CD14-positive monocyte (primary cell): ENCODE data around the gene PTPRC. TPM values are rescaled to one million over a fixed set of nuclear protein-coding genes. Genes with fewer than 3 reads are reported as not detected.
A peak's percentile ranks its signal among the peaks of the same experiment; 100 is the strongest.

Experiments used
- DNase-seq, 3 donors: peaks; one replicate each; pipeline ENCODE4 v3.0.0-alpha.2; 2011 to 2022
- H2AFZ ChIP-seq: 2 replicates; pipeline ENCODE4 v1.6.0; 2012; ENCODE audit warnings: mild to moderate bottlenecking, low read depth, low read length, inconsistent platforms; ENCODE audit not compliant: insufficient read depth, poor library complexity, severe bottlenecking
- H3K27ac ChIP-seq, 2 donors: 1 replicate in 1 of 2; 2 replicates in 1 of 2; pipeline ENCODE4 v1.5.1; 2012 to 2013; ENCODE audit warnings: low read length in 2 of 2, control low read depth in 1 of 2, inconsistent platforms in 1 of 2, low read depth in 1 of 2, mild to moderate bottlenecking in 1 of 2
- H3K27me3 ChIP-seq, 2 donors: one replicate each; pipeline versions ENCODE4 v1.6.0 to v1.6.1; 2011 to 2013; ENCODE audit warnings: low read length in 2 of 2; ENCODE audit not compliant: control insufficient read depth in 2 of 2, insufficient read depth in 2 of 2
- H3K36me3 ChIP-seq, 2 donors: replicated peaks in 1 of 2; 1 replicate in 1 of 2; 2 replicates in 1 of 2; pipeline versions ENCODE4 v1.5.1 to v1.6.1; 2012 to 2013; ENCODE audit warnings: low read length in 2 of 2, control low read depth in 1 of 2, inconsistent platforms in 1 of 2, mild to moderate bottlenecking in 1 of 2; ENCODE audit not compliant: insufficient read depth in 2 of 2, control insufficient read depth in 1 of 2
- H3K4me1 ChIP-seq, 2 donors: 1 replicate in 1 of 2; 2 replicates in 1 of 2; pipeline versions ENCODE4 v1.5.1 to v1.6.1; 2012 to 2013; ENCODE audit warnings: low read length in 2 of 2, control low read depth in 1 of 2, inconsistent platforms in 1 of 2, mild to moderate bottlenecking in 1 of 2, moderate library complexity in 1 of 2; ENCODE audit not compliant: insufficient read depth in 2 of 2, control insufficient read depth in 1 of 2
- H3K4me2 ChIP-seq: replicated peaks from 2 replicates; pipeline ENCODE3; 2012; ENCODE audit warnings: low read length, moderate library complexity, mild to moderate bottlenecking; ENCODE audit not compliant: poor library complexity, severe bottlenecking; ENCODE audit errors: extremely low read depth
- H3K4me3 ChIP-seq, 3 experiments: fragments of 200-600 bp in 1 of 3; sonication (generic) in 1 of 3; replicated peaks in 1 of 3; 1 replicate in 2 of 3; 2 replicates in 1 of 3; pipeline ENCODE4 v1.5.1; 2011 to 2013; ENCODE audit warnings: low read length in 3 of 3, mild to moderate bottlenecking in 3 of 3, control low read depth in 2 of 3, low read depth in 2 of 3, inconsistent platforms in 1 of 3, moderate library complexity in 1 of 3
- H3K79me2 ChIP-seq: 2 replicates; pipeline ENCODE4 v1.6.0; 2012; ENCODE audit warnings: mild to moderate bottlenecking, control low read depth, inconsistent platforms, low read length, moderate library complexity; ENCODE audit not compliant: insufficient read depth
- H3K9ac ChIP-seq: 2 replicates; pipeline ENCODE4 v1.6.0; 2017; ENCODE audit warnings: low read length, mild to moderate bottlenecking; ENCODE audit not compliant: insufficient read depth, poor library complexity, severe bottlenecking
- H3K9me3 ChIP-seq, 2 donors: replicated peaks in 1 of 2; 1 replicate in 1 of 2; 2 replicates in 1 of 2; pipeline versions ENCODE4 v1.5.1 to v1.6.1; 2012 to 2013; ENCODE audit warnings: low read length in 2 of 2, control low read depth in 1 of 2; ENCODE audit not compliant: control insufficient read depth in 1 of 2, insufficient read depth in 1 of 2
- H4K20me1 ChIP-seq: 2 replicates; pipeline ENCODE4 v1.6.0; 2012; ENCODE audit warnings: mild to moderate bottlenecking, low read length, control low read depth, moderate library complexity; ENCODE audit not compliant: insufficient read depth
- H3K27ac Mint-ChIP-seq, 7 donors: one replicate each; pipeline ENCODE4 v1.8.0; 2020; ENCODE audit warnings: mild to moderate bottlenecking in 7 of 7, mixed read lengths in 7 of 7, moderate library complexity in 6 of 7, inconsistent platforms in 2 of 7
- H3K27me3 Mint-ChIP-seq, 3 donors: one replicate each; pipeline ENCODE4 v1.8.0; 2021 to 2022; ENCODE audit warnings: low read depth in 3 of 3, mild to moderate bottlenecking in 3 of 3, mixed read lengths in 3 of 3, moderate library complexity in 3 of 3, inconsistent platforms in 1 of 3
- H3K36me3 Mint-ChIP-seq, 2 donors: one replicate each; pipeline ENCODE4 v1.8.0; 2020; ENCODE audit warnings: mixed read lengths in 2 of 2, inconsistent platforms in 1 of 2, mild to moderate bottlenecking in 1 of 2
- H3K4me1 Mint-ChIP-seq: one replicate; pipeline ENCODE4 v1.8.0; 2020; ENCODE audit warnings: mild to moderate bottlenecking, mixed read lengths
- H3K4me3 Mint-ChIP-seq, 2 donors: one replicate each; pipeline ENCODE4 v1.8.0; 2020; ENCODE audit warnings: mild to moderate bottlenecking in 2 of 2, mixed read lengths in 2 of 2, moderate library complexity in 1 of 2
- H3K9me3 Mint-ChIP-seq, 7 donors: one replicate each; pipeline ENCODE4 v1.8.0; 2020 to 2022; ENCODE audit warnings: mixed read lengths in 7 of 7, mild to moderate bottlenecking in 6 of 7, moderate library complexity in 6 of 7, inconsistent platforms in 2 of 7
- WGBS: methylation state at CpG from one replicate; pipeline ENCODE4 v1.1.5; 2013; ENCODE audit warnings: missing lambda C conversion rate; ENCODE audit not compliant: insufficient coverage; 5-methylcytosine and 5-hydroxymethylcytosine counted together
- intact Hi-C, 2 donors: fragments of 100-400 bp; cut with micrococcal nuclease; formaldehyde crosslinking; loops; one replicate each; pipeline versions ENCODE4 v1.15.0 to v1.15.1; 2023
- polyA plus RNA-seq, 3 donors: library from polyadenylated mRNA; depleted of rRNA in 1 of 3; unstranded in 2 of 3; stranded (reverse) in 1 of 3; fragments of 300-500 nt in 2 of 3; fragments of >200 nt in 1 of 3; fragmentation: Illumina TruSeq in 2 of 3; gene quantifications; 1 replicate in 2 of 3; 2 replicates in 1 of 3; pipeline ENCODE4 v1.2.3, GENCODE V29; 2012 to 2021
- TF ChIP-seq, protein P1 (sequence below): fragments of 200-600 bp; IDR thresholded peaks from one replicate; pipeline ENCODE4 v1.8.0; 2022; ENCODE audit warnings: antibody characterized with exemption, mild to moderate bottlenecking

The PTPRC gene
- polyA plus RNA-seq, 3 donors = 410 to 992 (median 667) TPM

DNA sequence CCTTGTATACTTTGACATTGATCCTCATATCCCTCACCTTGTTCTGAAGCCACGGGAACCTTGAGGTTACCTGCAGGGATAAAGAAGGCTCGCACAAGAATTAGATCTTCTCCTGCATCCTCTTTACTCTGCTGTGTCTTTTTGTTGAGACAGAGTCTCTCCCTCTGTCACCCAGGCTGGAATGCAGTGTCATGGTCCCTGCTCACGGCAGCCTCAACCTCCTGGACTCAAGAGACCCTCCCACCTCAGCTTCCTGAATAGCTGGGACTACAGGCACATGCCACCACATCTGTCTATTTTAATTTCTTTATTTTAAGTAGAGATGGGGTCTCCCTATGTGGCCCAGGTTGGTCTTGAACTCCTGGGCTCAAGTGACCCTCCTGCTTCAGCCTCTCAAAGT, 134.7 kb downstream of the PTPRC start:
- no peak for DNase-seq
- TF ChIP-seq, protein P1, sequence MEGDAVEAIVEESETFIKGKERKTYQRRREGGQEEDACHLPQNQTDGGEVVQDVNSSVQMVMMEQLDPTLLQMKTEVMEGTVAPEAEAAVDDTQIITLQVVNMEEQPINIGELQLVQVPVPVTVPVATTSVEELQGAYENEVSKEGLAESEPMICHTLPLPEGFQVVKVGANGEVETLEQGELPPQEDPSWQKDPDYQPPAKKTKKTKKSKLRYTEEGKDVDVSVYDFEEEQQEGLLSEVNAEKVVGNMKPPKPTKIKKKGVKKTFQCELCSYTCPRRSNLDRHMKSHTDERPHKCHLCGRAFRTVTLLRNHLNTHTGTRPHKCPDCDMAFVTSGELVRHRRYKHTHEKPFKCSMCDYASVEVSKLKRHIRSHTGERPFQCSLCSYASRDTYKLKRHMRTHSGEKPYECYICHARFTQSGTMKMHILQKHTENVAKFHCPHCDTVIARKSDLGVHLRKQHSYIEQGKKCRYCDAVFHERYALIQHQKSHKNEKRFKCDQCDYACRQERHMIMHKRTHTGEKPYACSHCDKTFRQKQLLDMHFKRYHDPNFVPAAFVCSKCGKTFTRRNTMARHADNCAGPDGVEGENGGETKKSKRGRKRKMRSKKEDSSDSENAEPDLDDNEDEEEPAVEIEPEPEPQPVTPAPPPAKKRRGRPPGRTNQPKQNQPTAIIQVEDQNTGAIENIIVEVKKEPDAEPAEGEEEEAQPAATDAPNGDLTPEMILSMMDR = no peak
- peaks cover 0 to 4% (median 0%) of the 10 kb centered on the region in 7 donors for H3K9me3 Mint-ChIP-seq
- no peak overlapping the region for H3K4me3 Mint-ChIP-seq
- Histone ChIP-seq H3K9ac (no peak overlapping the region), H3K4me3 (no peak overlapping the region), H3K36me3 (no peaks in the 10 kb centered on the region), H3K79me2 (no peaks in the 10 kb centered on the region), H3K4me2 (no peak overlapping the region), H3K9me3 (no peaks in the 10 kb centered on the region), H3K27me3 (no peaks in the 10 kb centered on the region), H3K27ac (no peak overlapping the region), H3K4me1 (peaks cover 38 to 48% of the 10 kb centered on the region in 2 donors), H2AFZ (no peak overlapping the region), H4K20me1 (no peaks in the 10 kb centered on the region)
- 100% methylated on average over 1 of the region's 3 CpGs for WGBS
- H3K4me1 Mint-ChIP-seq = peaks cover 47% of the 10 kb centered on the region
- H3K27me3 Mint-ChIP-seq = no peaks in the 10 kb centered on the region
- H3K36me3 Mint-ChIP-seq = peaks cover 0 to 4% of the 10 kb centered on the region in 2 donors
- peak overlapping the region in 1 of 7 donors; percentile 28 for H3K27ac Mint-ChIP-seq
- intact Hi-C loops = loop anchor here in 1 of 2 donors (10.0 kb wide), 1 partner anchor 321 kb away; no protein-coding TSS in a partner anchor

GRCh38 chr1:198774421-198774820, 135.6 kb downstream of the PTPRC start:
- TF ChIP-seq, protein P1 = no peak
- Mint-ChIP-seq H3K9me3 (peaks cover 0 to 4% (median 0%) of the 10 kb centered on the region in 7 donors), H3K4me3 (no peak overlapping the region), H3K4me1 (peaks cover 47% of the 10 kb centered on the region), H3K27me3 (no peaks in the 10 kb centered on the region), H3K36me3 (peaks cover 0 to 4% of the 10 kb centered on the region in 2 donors), H3K27ac (no peak overlapping the region)
- Histone ChIP-seq H4K20me1 (no peaks in the 10 kb centered on the region), H3K36me3 (no peaks in the 10 kb centered on the region), H3K4me2 (no peak overlapping the region), H3K4me1 (peaks cover 38 to 48% of the 10 kb centered on the region in 2 donors), H2AFZ (no peak overlapping the region), H3K79me2 (no peaks in the 10 kb centered on the region), H3K27me3 (no peaks in the 10 kb centered on the region), H3K9me3 (no peaks in the 10 kb centered on the region), H3K4me3 (no peak overlapping the region), H3K9ac (no peak overlapping the region), H3K27ac (no peak overlapping the region)
- DNase-seq = no peak
- 60% methylated on average over 1 of the region's 2 CpGs for WGBS
- intact Hi-C loops = loop anchor here in 1 of 2 donors (10.0 kb wide), 1 partner anchor 320 kb away; no protein-coding TSS in a partner anchor
